PC-3 (cell line): ENCODE data around the gene PIGB.

ENCODE experiments used
- EZH2 ChIP-seq: fragments of 300-600 bp; sonication (generic); IDR thresholded peaks from one replicate; pipeline ENCODE4 v1.6.1; 2017; ENCODE audit warnings: antibody characterized with exemption, mild to moderate bottlenecking, low read length; ENCODE audit not compliant: unreplicated experiment
- TF ChIP-seq, protein P1 (sequence below): fragments of 300-600 bp; sonication (generic); conservative IDR thresholded peaks from 2 replicates; pipeline ENCODE4 v1.5.1; 2017; ENCODE audit warnings: antibody characterized with exemption, low read depth, mild to moderate bottlenecking, low read length

DNA sequence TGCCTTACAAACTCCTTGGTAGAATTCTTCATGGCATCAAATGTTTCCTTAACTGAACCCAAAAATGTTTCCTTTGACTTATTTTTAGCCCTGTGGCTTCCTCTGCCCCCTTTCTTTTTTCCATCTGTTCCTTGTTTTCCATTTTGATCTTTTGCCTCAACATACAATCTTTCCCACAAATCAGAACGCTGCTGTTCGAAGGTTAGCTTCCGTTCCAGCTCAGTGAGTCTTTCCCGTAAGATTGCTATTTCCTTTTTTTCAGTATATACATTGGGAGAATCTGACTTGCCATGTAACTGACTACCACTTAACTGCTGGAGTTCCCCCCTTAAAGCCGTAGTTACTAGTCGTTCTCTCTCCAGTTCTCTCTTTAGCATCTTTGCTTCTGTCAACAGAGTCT, 41.2 kb downstream of the PIGB start:
- TF ChIP-seq, protein P1, sequence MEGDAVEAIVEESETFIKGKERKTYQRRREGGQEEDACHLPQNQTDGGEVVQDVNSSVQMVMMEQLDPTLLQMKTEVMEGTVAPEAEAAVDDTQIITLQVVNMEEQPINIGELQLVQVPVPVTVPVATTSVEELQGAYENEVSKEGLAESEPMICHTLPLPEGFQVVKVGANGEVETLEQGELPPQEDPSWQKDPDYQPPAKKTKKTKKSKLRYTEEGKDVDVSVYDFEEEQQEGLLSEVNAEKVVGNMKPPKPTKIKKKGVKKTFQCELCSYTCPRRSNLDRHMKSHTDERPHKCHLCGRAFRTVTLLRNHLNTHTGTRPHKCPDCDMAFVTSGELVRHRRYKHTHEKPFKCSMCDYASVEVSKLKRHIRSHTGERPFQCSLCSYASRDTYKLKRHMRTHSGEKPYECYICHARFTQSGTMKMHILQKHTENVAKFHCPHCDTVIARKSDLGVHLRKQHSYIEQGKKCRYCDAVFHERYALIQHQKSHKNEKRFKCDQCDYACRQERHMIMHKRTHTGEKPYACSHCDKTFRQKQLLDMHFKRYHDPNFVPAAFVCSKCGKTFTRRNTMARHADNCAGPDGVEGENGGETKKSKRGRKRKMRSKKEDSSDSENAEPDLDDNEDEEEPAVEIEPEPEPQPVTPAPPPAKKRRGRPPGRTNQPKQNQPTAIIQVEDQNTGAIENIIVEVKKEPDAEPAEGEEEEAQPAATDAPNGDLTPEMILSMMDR: no peak
- no peak for TF ChIP-seq EZH2
